GM19328 (cell line): Measurements from ENCODE around the gene EFCAB9.
"Not testable (repeated sequence)": the region's sequence is repeated elsewhere in the genome, so short reads cannot be mapped to it uniquely, and the experiment has no call there.

Experiments
- ATAC-seq: cut with Tn5 transposase; IDR thresholded peaks from one replicate; pipeline ENCODE4 v1.9.1; 2021; ENCODE audit warnings: mild to moderate bottlenecking, moderate library complexity; ENCODE audit not compliant: unreplicated experiment

EFCAB9 gene

GRCh38 chr5:172187118-172188032 is 6.6 kb upstream of the EFCAB9 start:
- ATAC-seq: no peak

- peak; percentile 72 for ATAC-seq
Observed at GRCh38 chr5:172188033-172188892, 5.7 kb upstream of the EFCAB9 start, which contains the start of gene STK10. Gene STK10 (minus strand): TSS chr5:172188224. CDS start chr5:172188042, 182 bp downstream.

- no peak for ATAC-seq
Observed at GRCh38 chr5:172188893-172189692, 4.9 kb upstream of the EFCAB9 start.

GRCh38 chr5:172189693-172190296 is 4.2 kb upstream of the EFCAB9 start:
- no peak for ATAC-seq

- no peak for ATAC-seq
Observed at GRCh38 chr5:172194985-172195774, 1.2 kb downstream of the EFCAB9 start.

- ATAC-seq: not testable (repeated sequence)
Observed at GRCh38 chr5:172197775-172198174, 3.8 kb downstream of the EFCAB9 start.

- ATAC-seq: no peak
Observed at GRCh38 chr5:172199446-172199845, 5.5 kb downstream of the EFCAB9 start.

- ATAC-seq: no peak
Observed at GRCh38 chr5:172200476-172200875, 6.5 kb downstream of the EFCAB9 start.

- not testable (repeated sequence) for ATAC-seq
Observed at GRCh38 chr5:172205984-172206383, 12.0 kb downstream of the EFCAB9 start.

GRCh38 chr5:172207511-172207910 is 13.5 kb downstream of the EFCAB9 start:
- ATAC-seq: no peak

- ATAC-seq: no peak
Observed at GRCh38 chr5:172209714-172210113, 15.7 kb downstream of the EFCAB9 start.

GRCh38 chr5:172211676-172212075 is 17.7 kb downstream of the EFCAB9 start:
- no peak for ATAC-seq

GRCh38 chr5:172213126-172213525 is 19.2 kb downstream of the EFCAB9 start:
- no peak for ATAC-seq

- no peak for ATAC-seq
Observed at GRCh38 chr5:172216345-172216744, 22.4 kb downstream of the EFCAB9 start.

GRCh38 chr5:172219296-172219695 is 25.3 kb downstream of the EFCAB9 start:
- no peak for ATAC-seq

GRCh38 chr5:172223901-172224873 is 30.2 kb downstream of the EFCAB9 start:
- ATAC-seq: peak; percentile 75

- no peak for ATAC-seq
Observed at GRCh38 chr5:172224996-172225395, 31.0 kb downstream of the EFCAB9 start.

GRCh38 chr5:172229904-172230303 is 35.9 kb downstream of the EFCAB9 start:
- no peak for ATAC-seq
